Prostate gland (tissue), 2 donors: ENCODE data around the gene STAM. TPM values are rescaled to one million over a fixed set of nuclear protein-coding genes. Genes with fewer than 3 reads are reported as not detected.

Source experiments
- DNase-seq: peaks from one replicate; pipeline ENCODE4 v3.0.0-alpha.2; 2019; ENCODE audit warnings: low spot score
- H3K27ac ChIP-seq, 2 donors: fragments of 200-600 bp; sonication (generic); 2 replicates each; pipeline ENCODE4 v1.5.1; 2017 to 2019
- H3K27me3 ChIP-seq: fragments of 200-600 bp; sonication (generic); replicated peaks from 2 replicates; pipeline ENCODE4 v1.5.1; 2019; ENCODE audit not compliant: insufficient read depth
- H3K36me3 ChIP-seq, 2 donors: fragments of 200-600 bp; sonication (generic); 1 replicate in 1 of 2; 2 replicates in 1 of 2; pipeline versions ENCODE4 v1.5.1 to v1.8.1; 2017 to 2019
- H3K4me1 ChIP-seq: fragments of 200-600 bp; sonication (generic); replicated peaks from 2 replicates; pipeline ENCODE4 v1.5.1; 2019
- H3K4me3 ChIP-seq, 2 donors: fragments of 200-600 bp; sonication (generic); 2 replicates each; pipeline ENCODE4 v1.5.1; 2017 to 2019
- H3K9me3 ChIP-seq: fragments of 200-600 bp; sonication (generic); 2 replicates; pipeline ENCODE4 v1.5.1; 2017
- CTCF ChIP-seq, 4 experiments: fragments of 200-600 bp in 2 of 4; fragments of 450-650 bp in 2 of 4; sonication (generic) in 2 of 4; IDR thresholded peaks; 1 replicate in 3 of 4; 2 replicates in 1 of 4; pipeline ENCODE4 v1.5.1; 2016 to 2019; ENCODE audit warnings: antibody characterized with exemption in 4 of 4, mild to moderate bottlenecking in 2 of 4, moderate library complexity in 2 of 4
- POLR2A ChIP-seq: fragments of 450-650 bp; IDR thresholded peaks from one replicate; pipeline ENCODE4 v1.6.1; 2016; ENCODE audit warnings: antibody characterized with exemption, mild to moderate bottlenecking
- POLR2AphosphoS5 ChIP-seq: sonication (generic); formaldehyde crosslinking; IDR thresholded peaks from one replicate; pipeline ENCODE4 v1.6.1; 2017; ENCODE audit warnings: antibody characterized with exemption
- WGBS: methylation state at CpG from one replicate; pipeline ENCODE4 v1.1.5; 2018; 5-methylcytosine and 5-hydroxymethylcytosine counted together
- intact Hi-C: fragments of 100-400 bp; cut with DNase I; formaldehyde crosslinking; loops from one replicate; pipeline ENCODE4 v1.14.2; 2022
- total RNA-seq, 2 donors: library from RNA; depleted of rRNA; stranded (reverse); fragments of >200 nt; gene quantifications; one replicate each; pipeline ENCODE4 v1.1.0, GENCODE V29; 2016

The STAM gene
- total RNA-seq, 2 donors from 2014 or later, result 18.2 to 40.0 TPM

DNA sequence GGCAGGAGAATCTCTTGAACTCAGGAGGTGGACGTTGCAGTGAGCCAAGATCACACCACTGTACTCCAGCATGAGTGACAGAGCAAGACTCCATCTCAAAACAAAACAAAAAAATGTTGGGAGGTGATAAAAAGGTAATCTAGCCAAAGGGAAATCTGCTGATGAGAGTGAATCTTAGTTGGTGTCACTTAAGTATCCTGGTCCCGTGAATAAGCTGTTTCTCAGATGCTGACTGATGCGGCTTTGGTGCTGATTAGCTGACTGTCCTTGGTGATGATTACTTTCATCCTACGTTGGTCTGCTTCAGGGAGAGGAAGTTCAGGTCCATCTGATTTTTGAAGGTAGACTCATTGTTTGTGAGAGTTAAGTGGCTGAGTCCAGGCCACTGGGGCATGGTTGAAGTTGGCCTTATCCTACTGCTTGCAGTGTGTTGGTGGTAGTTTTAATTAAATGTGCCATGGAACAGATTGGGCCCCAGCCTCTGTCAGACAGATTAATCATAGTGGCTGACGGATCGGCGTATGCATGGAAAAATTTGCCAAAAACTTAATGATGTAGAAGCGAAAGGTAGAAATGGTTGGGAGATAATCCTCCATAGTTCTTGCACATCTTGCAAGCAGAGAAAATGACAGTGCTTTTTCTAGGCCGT lies 90.6 kb downstream of the STAM start:
- H3K4me3 ChIP-seq, result no peak overlapping the region
- no peaks in the 10 kb centered on the region for H3K36me3 ChIP-seq
- WGBS, result 88% methylated on average over 9 of the region's 9 CpGs
- H3K9me3 ChIP-seq, result no peaks in the 10 kb centered on the region
- TF ChIP-seq CTCF (IDR thresholded peaks at IDR 0.05) (no peak), POLR2A (no peak), POLR2AphosphoS5 (no peak)
- DNase-seq, result no peak
- intact Hi-C loops, result no loop called here
- no peaks in the 10 kb centered on the region for H3K27me3 ChIP-seq
- no peak overlapping the region for H3K27ac ChIP-seq
- no peaks in the 10 kb centered on the region for H3K4me1 ChIP-seq

GRCh38 chr10:17735166-17735941 lies 91.4 kb downstream of the STAM start:
- no peak overlapping the region for H3K4me3 ChIP-seq
- no peak for TF ChIP-seq POLR2AphosphoS5
- TF ChIP-seq POLR2A, result no peak
- no peak for TF ChIP-seq CTCF (IDR thresholded peaks at IDR 0.05)
- H3K4me1 ChIP-seq, result no peaks in the 10 kb centered on the region
- no peak for DNase-seq
- no peaks in the 10 kb centered on the region for H3K27me3 ChIP-seq
- no peaks in the 10 kb centered on the region for H3K9me3 ChIP-seq
- intact Hi-C loops, result no loop called here
- no peak overlapping the region for H3K27ac ChIP-seq
- no peaks in the 10 kb centered on the region for H3K36me3 ChIP-seq
- 72% methylated on average over 15 of the region's 15 CpGs for WGBS

DNA sequence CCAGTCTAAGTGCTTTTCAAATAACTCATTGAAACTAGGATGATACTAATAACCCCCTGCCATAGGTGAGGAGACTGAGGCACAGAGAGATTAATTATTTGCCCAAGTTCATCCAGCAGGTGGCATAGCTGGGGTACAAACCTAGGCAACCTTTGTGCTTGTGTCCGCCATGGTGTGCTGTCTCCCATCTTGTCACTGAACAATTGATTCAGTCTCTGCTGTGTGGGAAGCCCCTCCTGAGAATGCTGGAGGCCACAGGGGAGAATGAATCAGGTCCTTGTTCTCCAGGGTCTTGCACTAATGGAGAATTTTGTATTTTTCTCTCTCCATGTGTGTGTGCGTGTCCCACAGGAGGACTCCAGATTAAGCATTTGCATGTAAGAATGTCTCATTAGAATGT lies 92.3 kb downstream of the STAM start:
- intact Hi-C loops, result no loop called here
- H3K4me1 ChIP-seq, result no peaks in the 10 kb centered on the region
- no peaks in the 10 kb centered on the region for H3K36me3 ChIP-seq
- TF ChIP-seq POLR2A (no peak), POLR2AphosphoS5 (no peak), CTCF (IDR thresholded peaks at IDR 0.05) (no peak)
- WGBS, result 85% methylated on average over 2 of the region's 2 CpGs
- H3K27ac ChIP-seq, result no peak overlapping the region
- H3K27me3 ChIP-seq, result no peaks in the 10 kb centered on the region
- no peaks in the 10 kb centered on the region for H3K9me3 ChIP-seq
- H3K4me3 ChIP-seq, result no peak overlapping the region
- no peak for DNase-seq

DNA sequence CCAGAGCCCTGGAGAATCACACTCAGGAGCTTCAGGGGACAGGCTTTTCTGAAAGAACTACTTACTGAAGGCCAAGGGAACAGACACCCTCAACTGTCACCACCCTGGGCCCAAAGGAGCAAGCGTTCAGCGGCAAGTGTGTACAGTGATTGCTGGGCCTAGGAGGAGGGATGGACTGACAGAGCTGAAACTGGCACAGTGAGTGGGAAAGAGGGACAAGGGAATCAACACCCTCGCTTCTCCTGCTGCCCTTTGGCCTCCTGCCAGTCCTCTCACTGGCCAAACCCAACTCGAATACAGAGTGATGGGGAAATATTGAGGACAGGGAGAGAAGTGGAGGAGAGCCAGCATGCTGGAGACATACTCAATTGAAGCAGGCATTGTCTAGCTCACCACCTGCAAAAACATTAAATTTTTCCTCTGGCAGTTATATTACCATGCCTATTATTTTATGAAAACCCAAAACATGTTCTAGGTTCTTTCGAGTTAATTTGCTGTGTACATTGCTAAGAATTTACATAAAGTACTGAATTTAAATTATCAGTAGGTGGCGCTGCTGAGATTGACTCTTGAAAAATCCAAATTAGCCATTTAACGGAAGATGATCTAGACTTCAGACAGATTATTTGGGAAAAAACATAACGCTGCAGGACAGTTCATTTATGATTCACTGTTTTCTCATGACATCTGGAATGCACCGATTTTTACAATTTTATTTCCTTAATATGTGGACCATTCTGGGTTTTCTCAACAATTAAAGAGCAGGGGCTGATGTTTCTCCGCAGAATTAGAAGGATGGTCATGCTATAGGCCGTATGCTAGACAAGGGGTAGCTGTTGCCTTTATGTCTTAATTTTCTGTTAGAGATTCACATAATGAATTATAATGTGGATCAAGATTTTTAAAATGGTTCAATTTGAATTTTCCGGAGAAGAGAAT lies 93.3 kb downstream of the STAM start:
- Histone ChIP-seq H3K4me3 (no peak overlapping the region), H3K36me3 (no peaks in the 10 kb centered on the region), H3K9me3 (no peaks in the 10 kb centered on the region), H3K4me1 (no peaks in the 10 kb centered on the region), H3K27ac (no peak overlapping the region), H3K27me3 (no peaks in the 10 kb centered on the region)
- intact Hi-C loops, result no loop called here
- TF ChIP-seq CTCF (IDR thresholded peaks at IDR 0.05) (peak; percentile 15 to 59 (median 46)), POLR2A (no peak), POLR2AphosphoS5 (no peak)
- WGBS, result 51% methylated on average over 12 of the region's 12 CpGs
- no peak for DNase-seq
